Esophagus squamous epithelium (tissue), 5 donors: ENCODE data around the gene COA7. TPM values are rescaled to one million over a fixed set of nuclear protein-coding genes. Genes with fewer than 3 reads are reported as not detected.

ENCODE experiments used
- DNase-seq: peaks from one replicate; lab custom pipeline; 2025; lab: John Stamatoyannopoulos, UW
- H3K27ac ChIP-seq, 4 donors: fragments of 200-600 bp; sonication (generic); one replicate each; pipeline ENCODE4 v1.5.1; 2016 to 2019; ENCODE audit warnings: mild to moderate bottlenecking in 1 of 4
- H3K27me3 ChIP-seq, 4 donors: fragments of 200-600 bp; sonication (generic); 1 replicate in 3 of 4; 2 replicates in 1 of 4; pipeline versions ENCODE4 v1.5.1 to v1.6.0; 2017 to 2021; ENCODE audit warnings: antibody characterized with exemption in 1 of 4
- H3K36me3 ChIP-seq, 3 donors: fragments of 200-600 bp; sonication (generic); one replicate each; pipeline ENCODE4 v1.5.1; 2016 to 2019
- H3K4me1 ChIP-seq, 3 donors: fragments of 200-600 bp; sonication (generic); one replicate each; pipeline ENCODE4 v1.5.1; 2017 to 2019
- H3K4me3 ChIP-seq, 4 donors: fragments of 200-600 bp; sonication (generic); 1 replicate in 3 of 4; 2 replicates in 1 of 4; pipeline ENCODE4 v1.5.1; 2016 to 2019; ENCODE audit warnings: mild to moderate bottlenecking in 2 of 4, moderate library complexity in 1 of 4
- H3K9me3 ChIP-seq, 3 donors: fragments of 200-600 bp; sonication (generic); one replicate each; pipeline ENCODE4 v1.5.1; 2016 to 2019
- CTCF ChIP-seq, 6 experiments: fragments of 450-650 bp in 4 of 6; fragments of 200-600 bp in 2 of 6; sonication (generic) in 2 of 6; IDR thresholded peaks; one replicate each; pipeline ENCODE4 v1.5.1; 2016 to 2019; ENCODE audit warnings: antibody characterized with exemption in 6 of 6, mild to moderate bottlenecking in 4 of 6, moderate library complexity in 4 of 6
- POLR2A ChIP-seq, 4 donors: fragments of 450-650 bp; IDR thresholded peaks; one replicate each; pipeline ENCODE4 v1.6.1; 2017; ENCODE audit warnings: antibody characterized with exemption in 4 of 4, mild to moderate bottlenecking in 4 of 4, moderate library complexity in 3 of 4
- WGBS, 2 donors: methylation state at CpG; one replicate each; pipeline ENCODE4 v1.1.5; 2018; 5-methylcytosine and 5-hydroxymethylcytosine counted together
- intact Hi-C: fragments of 100-400 bp; cut with DNase I; formaldehyde crosslinking; loops from one replicate; pipeline ENCODE4 v1.15.0; 2022
- total RNA-seq, 4 donors: library from RNA; depleted of rRNA; stranded (reverse); fragments of >200 nt; gene quantifications; one replicate each; pipeline ENCODE4 v1.1.0, GENCODE V29; 2016
- donor health status: DM: yes; HTN: yes; CAD: no.

Gene COA7
- total RNA-seq, 4 donors from 2014 or later: 11.2 to 13.5 (median 12.3) TPM

GRCh38 chr1:52662645-52663313 lies 35.4 kb downstream of the COA7 start:
- no peak for TF ChIP-seq CTCF (IDR thresholded peaks at IDR 0.05)
- no peak for TF ChIP-seq POLR2A (IDR thresholded peaks at IDR 0.05)
- intact Hi-C loops: no loop called here
- H3K4me3 ChIP-seq: peak overlapping the region in 1 of 4 donors; percentile 25
- H3K27ac ChIP-seq: no peak overlapping the region
- H3K27me3 ChIP-seq: peaks cover 0 to 46% (median 0%) of the 10 kb centered on the region in 4 donors
- WGBS, 2 donors: 25 to 31% methylated on average over 13 of the region's 13 CpGs
- no peaks in the 10 kb centered on the region for H3K36me3 ChIP-seq
- DNase-seq: no peak
- peaks cover 0 to 27% (median 6%) of the 10 kb centered on the region in 3 donors for H3K4me1 ChIP-seq
- H3K9me3 ChIP-seq: no peaks in the 10 kb centered on the region

GRCh38 chr1:52660807-52661206 lies 37.3 kb downstream of the COA7 start:
- Histone ChIP-seq H3K4me1 (peaks cover 0 to 24% (median 6%) of the 10 kb centered on the region in 3 donors), H3K27ac (no peak overlapping the region), H3K27me3 (peaks cover 0 to 46% (median 0%) of the 10 kb centered on the region in 4 donors), H3K4me3 (no peak overlapping the region), H3K9me3 (no peaks in the 10 kb centered on the region), H3K36me3 (no peaks in the 10 kb centered on the region)
- intact Hi-C loops: no loop called here
- no peak for DNase-seq
- TF ChIP-seq POLR2A (IDR thresholded peaks at IDR 0.05) (no peak), CTCF (IDR thresholded peaks at IDR 0.05) (no peak)
- WGBS, 2 donors: 42 to 54% methylated on average over 3 of the region's 3 CpGs

GRCh38 chr1:52659851-52660596 lies 38.1 kb downstream of the COA7 start:
- Histone ChIP-seq H3K4me3 (no peak overlapping the region), H3K27ac (no peak overlapping the region), H3K9me3 (no peaks in the 10 kb centered on the region), H3K27me3 (peaks cover 0 to 46% (median 0%) of the 10 kb centered on the region in 4 donors), H3K4me1 (peaks cover 0 to 17% (median 6%) of the 10 kb centered on the region in 3 donors), H3K36me3 (no peaks in the 10 kb centered on the region)
- TF ChIP-seq CTCF (IDR thresholded peaks at IDR 0.05) (no peak), POLR2A (IDR thresholded peaks at IDR 0.05) (no peak)
- intact Hi-C loops: no loop called here
- DNase-seq: no peak
- WGBS, 2 donors: 67 to 73% methylated on average over 5 to 9 of the region's 13 CpGs

- DNase-seq: no peak
- intact Hi-C loops: no loop called here
- Histone ChIP-seq H3K9me3 (no peaks in the 10 kb centered on the region), H3K36me3 (no peaks in the 10 kb centered on the region), H3K4me1 (peaks cover 0 to 17% (median 6%) of the 10 kb centered on the region in 3 donors), H3K27ac (no peak overlapping the region), H3K27me3 (peaks cover 0 to 40% (median 0%) of the 10 kb centered on the region in 4 donors), H3K4me3 (no peak overlapping the region)
- TF ChIP-seq POLR2A (IDR thresholded peaks at IDR 0.05) (no peak), CTCF (IDR thresholded peaks at IDR 0.05) (no peak)
- WGBS, 2 donors: 75 to 86% methylated on average over 3 of the region's 3 CpGs
These were observed 38.8 kb downstream of the COA7 start for GRCh38 chr1:52659356-52659755.

GRCh38 chr1:52658795-52659194 lies 39.4 kb downstream of the COA7 start:
- no peak for DNase-seq
- no peak for TF ChIP-seq CTCF (IDR thresholded peaks at IDR 0.05)
- 100% methylated on average over 1 of the region's 1 CpG; no CpG with 5 or more reads in 1 of the 2 donors for WGBS, 2 donors

More at GRCh38 chr1:52658795-52659194, 39.4 kb downstream of the COA7 start:
- Histone ChIP-seq H3K27ac (no peak overlapping the region), H3K4me3 (no peak overlapping the region), H3K36me3 (no peaks in the 10 kb centered on the region), H3K9me3 (no peaks in the 10 kb centered on the region), H3K27me3 (peaks cover 0 to 34% (median 0%) of the 10 kb centered on the region in 4 donors), H3K4me1 (peaks cover 0 to 16% (median 6%) of the 10 kb centered on the region in 3 donors)
- intact Hi-C loops: no loop called here
